ENCODE data around the gene XYLT1. TPM values are rescaled to one million over a fixed set of nuclear protein-coding genes. Genes with fewer than 3 reads are reported as not detected.

The XYLT1 gene
- total RNA-seq, 1 donor from 2014 or later = 17.6 TPM

GRCh38 chr16:17145029-17145428 lies 325.7 kb downstream of the XYLT1 start:
- H3K4me3 Mint-ChIP-seq (ENCODE audit: unreplicated experiment) = no peak overlapping the region
- no peak for DNase-seq (ENCODE audit: low spot score)
- H3K27me3 Mint-ChIP-seq (ENCODE audit: low read depth) = no peaks in the 10 kb centered on the region
- no peak for TF ChIP-seq CTCF (IDR thresholded peaks at IDR 0.05)
- no peaks in the 10 kb centered on the region for H3K9me3 Mint-ChIP-seq (ENCODE audit: low read depth)
- no peaks in the 10 kb centered on the region for H3K4me1 Mint-ChIP-seq (ENCODE audit: low read depth)
- no peaks in the 10 kb centered on the region for H3K36me3 Mint-ChIP-seq (ENCODE audit: low read depth)
- no peak overlapping the region for H3K27ac Mint-ChIP-seq (ENCODE audit: unreplicated experiment)

GRCh38 chr16:17144431-17144830 lies 326.3 kb downstream of the XYLT1 start:
- peaks cover 3% of the 10 kb centered on the region for H3K36me3 Mint-ChIP-seq (ENCODE audit: low read depth)
- H3K4me3 Mint-ChIP-seq (ENCODE audit: unreplicated experiment) = no peak overlapping the region
- TF ChIP-seq CTCF (IDR thresholded peaks at IDR 0.05) = no peak
- H3K27me3 Mint-ChIP-seq (ENCODE audit: low read depth) = no peaks in the 10 kb centered on the region
- H3K4me1 Mint-ChIP-seq (ENCODE audit: low read depth) = no peaks in the 10 kb centered on the region
- no peak for DNase-seq (ENCODE audit: low spot score)
- H3K9me3 Mint-ChIP-seq (ENCODE audit: low read depth) = no peaks in the 10 kb centered on the region
- no peak overlapping the region for H3K27ac Mint-ChIP-seq (ENCODE audit: unreplicated experiment)

- H3K9me3 Mint-ChIP-seq (ENCODE audit: low read depth) = no peaks in the 10 kb centered on the region
- DNase-seq (ENCODE audit: low spot score) = no peak
- no peaks in the 10 kb centered on the region for H3K27me3 Mint-ChIP-seq (ENCODE audit: low read depth)
- no peak overlapping the region for H3K4me3 Mint-ChIP-seq (ENCODE audit: unreplicated experiment)
- peaks cover 3% of the 10 kb centered on the region for H3K36me3 Mint-ChIP-seq (ENCODE audit: low read depth)
- no peak for TF ChIP-seq CTCF (IDR thresholded peaks at IDR 0.05)
- H3K27ac Mint-ChIP-seq (ENCODE audit: unreplicated experiment) = no peak overlapping the region
- H3K4me1 Mint-ChIP-seq (ENCODE audit: low read depth) = no peaks in the 10 kb centered on the region
These were observed 327.0 kb downstream of the XYLT1 start for GRCh38 chr16:17143546-17144419.

- Mint-ChIP-seq H3K27me3 (ENCODE audit: low read depth) (no peaks in the 10 kb centered on the region), H3K9me3 (ENCODE audit: low read depth) (no peaks in the 10 kb centered on the region), H3K27ac (ENCODE audit: unreplicated experiment) (no peak overlapping the region), H3K4me3 (ENCODE audit: unreplicated experiment) (no peak overlapping the region), H3K4me1 (ENCODE audit: low read depth) (no peaks in the 10 kb centered on the region), H3K36me3 (ENCODE audit: low read depth) (peaks cover 13% of the 10 kb centered on the region)
- DNase-seq (ENCODE audit: low spot score) = no peak
- TF ChIP-seq CTCF (IDR thresholded peaks at IDR 0.05) = no peak
These were observed 332.0 kb downstream of the XYLT1 start for GRCh38 chr16:17138801-17139200.

GRCh38 chr16:17135439-17135838 lies 335.3 kb downstream of the XYLT1 start:
- Mint-ChIP-seq H3K9me3 (ENCODE audit: low read depth) (no peaks in the 10 kb centered on the region), H3K4me1 (ENCODE audit: low read depth) (no peaks in the 10 kb centered on the region), H3K36me3 (ENCODE audit: low read depth) (peaks cover 25% of the 10 kb centered on the region), H3K4me3 (ENCODE audit: unreplicated experiment) (no peak overlapping the region), H3K27me3 (ENCODE audit: low read depth) (no peaks in the 10 kb centered on the region), H3K27ac (ENCODE audit: unreplicated experiment) (no peak overlapping the region)
- no peak for TF ChIP-seq CTCF (IDR thresholded peaks at IDR 0.05)
- DNase-seq (ENCODE audit: low spot score) = no peak
